GM19023 (cell line): ENCODE measurements around the gene FSCN2.
"Not testable (repeated sequence)": the region's sequence is repeated elsewhere in the genome, so short reads cannot be mapped to it uniquely, and the experiment has no call there.

ENCODE experiments used
- ATAC-seq: cut with Tn5 transposase; IDR thresholded peaks from one replicate; pipeline ENCODE4 v1.9.1; 2021; ENCODE audit warnings: mild to moderate bottlenecking, moderate library complexity; ENCODE audit not compliant: unreplicated experiment

FSCN2 gene

DNA sequence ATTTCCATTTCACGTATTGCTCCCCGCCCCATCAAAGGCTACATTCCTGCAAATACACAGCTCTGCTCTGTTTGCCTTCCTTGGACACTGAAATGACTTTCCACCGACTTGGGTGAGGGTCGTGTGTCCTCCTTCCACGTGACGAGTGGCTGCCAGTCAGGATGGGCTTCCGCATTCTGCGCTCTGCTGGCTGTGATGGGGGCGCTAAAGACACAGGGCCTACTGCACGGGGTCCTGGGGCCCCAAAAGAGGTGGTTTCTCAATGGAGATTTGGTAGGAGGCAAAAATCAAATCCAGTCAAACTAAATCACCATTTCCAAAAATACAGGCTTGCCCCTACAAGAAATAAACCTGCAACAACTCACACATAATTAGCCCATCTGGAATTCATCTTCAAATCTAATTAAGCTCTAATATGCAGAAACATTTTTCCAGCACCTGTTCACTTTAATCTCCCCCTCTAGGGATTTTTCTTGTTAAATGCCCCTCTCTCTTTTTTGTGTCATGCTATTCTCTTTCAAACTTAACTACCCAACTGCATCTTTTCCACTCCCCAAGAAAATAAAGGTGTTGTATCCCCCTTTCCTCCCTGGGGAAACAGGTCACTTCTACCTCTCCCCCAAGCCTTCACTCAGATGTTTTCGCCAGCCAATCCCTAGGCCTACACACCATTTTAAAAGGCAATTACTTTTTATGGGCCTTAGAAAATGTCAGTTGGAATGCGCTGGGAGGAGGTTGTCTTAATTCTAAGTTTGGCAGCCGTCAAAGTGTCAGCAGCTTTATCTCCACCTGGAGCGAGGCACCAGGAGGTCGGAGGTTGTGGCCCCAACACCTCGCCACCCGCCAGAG, 45.8 kb downstream of the FSCN2 start:
- no peak for ATAC-seq

DNA sequence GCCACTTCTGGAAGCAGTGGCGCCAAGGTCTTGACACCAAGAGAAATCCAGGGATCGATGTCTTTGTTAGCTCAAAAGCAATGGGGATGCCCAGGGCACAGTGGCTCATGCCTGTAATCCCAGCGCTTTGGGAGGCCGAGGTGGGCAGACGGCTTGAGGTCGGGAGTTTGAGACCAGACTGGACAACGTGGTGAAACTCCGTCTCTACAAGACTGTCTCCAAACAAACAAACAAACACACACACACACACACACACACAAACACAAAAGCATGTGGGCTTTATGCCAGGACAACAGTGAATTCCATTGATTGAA, 46.4 kb downstream of the FSCN2 start:
- ATAC-seq: no peak

DNA sequence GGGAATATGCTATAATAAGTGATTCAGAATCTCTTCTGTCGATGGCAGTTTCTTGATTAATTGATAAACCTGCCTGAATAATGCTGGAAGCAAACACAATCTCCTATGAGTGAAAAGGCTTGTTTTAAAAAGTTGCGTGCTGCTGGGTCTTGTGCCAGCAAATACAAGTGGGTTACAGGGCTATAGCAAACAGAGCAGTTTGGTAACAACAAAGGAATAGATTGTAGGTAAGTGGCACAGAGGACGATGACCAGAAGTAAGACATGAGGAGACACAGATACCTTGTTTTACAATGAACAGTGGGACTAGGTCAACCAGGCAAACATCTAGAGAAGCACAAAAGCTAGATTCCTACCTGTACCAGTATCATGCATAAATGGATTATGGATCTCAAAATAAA, 47.7 kb downstream of the FSCN2 start:
- ATAC-seq: no peak

DNA sequence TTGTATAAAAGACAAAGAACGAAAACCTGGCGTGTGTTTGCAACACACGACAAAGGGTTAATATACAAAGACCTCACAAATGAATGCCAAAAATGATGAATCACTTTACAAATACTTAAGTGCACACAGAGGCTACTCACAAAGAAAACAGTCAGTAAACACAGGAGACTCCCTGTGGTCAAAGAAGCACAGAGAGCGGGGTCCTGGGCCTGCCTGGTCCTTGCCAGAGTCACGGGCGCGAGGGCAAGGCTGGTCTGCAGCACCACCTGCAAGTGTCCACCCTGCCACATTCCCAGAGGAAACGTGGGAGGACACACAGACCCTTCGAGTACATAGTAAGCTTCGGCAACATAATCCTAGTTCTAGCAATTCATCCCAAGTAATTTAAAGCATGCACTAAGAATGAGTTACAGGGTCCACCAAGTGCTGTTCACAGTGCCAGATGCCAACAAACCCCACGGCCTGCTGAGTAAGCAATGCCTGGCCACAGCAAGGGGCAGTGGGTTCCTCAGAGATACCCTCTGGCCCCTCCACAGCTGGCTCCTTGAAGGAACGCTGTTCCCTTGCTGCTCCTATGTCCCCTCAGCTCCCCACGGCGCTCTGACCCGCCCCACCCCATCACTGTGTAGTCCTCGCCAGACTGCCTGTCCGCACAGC, 48.6 kb downstream of the FSCN2 start:
- no peak for ATAC-seq

DNA sequence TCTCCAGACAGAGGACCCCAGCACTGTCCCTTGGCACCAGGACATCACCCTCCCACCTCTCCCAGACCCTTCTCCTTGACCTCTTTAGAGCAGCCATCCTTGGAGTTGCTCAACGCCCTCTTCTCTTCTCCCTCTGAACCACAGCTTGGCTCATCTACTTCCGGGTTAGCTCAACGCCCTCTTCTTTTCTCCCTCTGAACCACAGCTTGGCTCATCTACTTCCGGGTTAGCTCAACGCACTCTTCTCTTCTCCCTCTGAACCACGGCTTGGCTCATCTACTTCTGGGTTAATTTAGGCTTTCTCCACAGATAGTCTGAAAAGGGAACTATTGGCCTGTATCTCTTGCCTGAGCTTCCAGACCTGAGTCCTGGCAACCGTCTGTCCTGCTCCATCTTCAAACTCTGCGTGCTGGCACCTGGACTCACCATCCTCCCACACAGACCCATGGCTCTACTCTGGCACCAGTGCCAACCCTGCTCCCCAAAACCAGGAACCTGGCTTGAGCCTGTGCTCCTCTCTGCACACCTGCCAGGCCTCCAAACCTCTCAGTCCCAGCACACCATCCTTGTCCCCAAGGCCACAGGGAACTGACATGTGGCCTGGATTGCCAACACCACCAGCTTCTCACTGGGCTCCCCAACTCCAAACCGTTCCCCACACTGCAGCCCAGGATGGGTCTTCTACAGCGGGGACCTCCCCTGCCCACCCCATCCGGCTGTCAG, 49.3 kb downstream of the FSCN2 start:
- ATAC-seq: no peak

DNA sequence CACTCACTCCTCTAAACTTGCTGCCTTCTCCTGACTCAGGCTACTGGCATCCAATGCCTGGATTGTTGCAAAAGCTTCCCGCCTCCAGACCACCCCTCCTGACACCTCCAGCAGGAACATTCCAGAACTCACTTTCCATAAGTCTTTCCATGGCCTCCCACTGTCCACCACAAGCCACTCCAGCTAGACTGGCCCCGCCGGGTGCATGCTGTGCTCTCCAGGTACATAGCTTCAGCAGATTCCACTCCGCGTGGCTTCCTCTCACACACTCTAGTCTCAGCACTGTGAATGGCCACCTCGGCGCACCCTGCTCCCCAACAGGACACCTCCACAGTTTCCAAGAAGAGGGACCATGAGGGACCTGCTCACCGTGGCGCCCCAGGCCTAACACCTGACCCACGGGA, 49.9 kb downstream of the FSCN2 start:
- ATAC-seq: no peak

DNA sequence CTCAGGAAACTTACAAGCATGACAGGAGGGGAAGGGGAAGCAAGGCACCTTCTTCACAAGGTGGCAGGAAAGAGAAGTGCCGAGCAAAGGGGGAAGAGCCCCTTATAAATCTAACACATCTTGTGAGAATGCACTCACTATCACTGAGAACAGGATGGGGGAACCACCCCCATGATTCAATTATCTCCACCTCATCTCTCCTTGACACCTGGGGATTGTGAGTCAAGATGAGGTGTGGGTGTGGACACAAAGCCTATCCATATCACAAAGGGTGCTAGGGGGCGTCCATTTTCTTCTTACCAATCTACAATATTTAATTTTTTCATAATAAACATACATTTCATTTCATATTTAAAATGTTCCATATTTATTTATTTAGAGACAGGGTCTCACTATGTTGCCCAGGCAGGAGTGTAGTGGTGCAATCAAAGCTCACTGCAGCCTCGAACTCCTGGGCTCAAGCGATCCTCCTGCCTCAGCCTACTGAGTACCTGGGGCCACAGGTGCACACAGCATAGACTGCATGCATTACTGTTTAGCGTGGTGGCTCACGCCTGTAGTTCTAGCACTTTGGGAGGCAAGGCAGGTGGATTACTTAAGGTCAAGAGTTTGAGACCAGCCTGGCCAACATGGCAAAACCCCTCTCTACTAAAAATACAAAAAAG, 50.5 kb downstream of the FSCN2 start:
- no peak for ATAC-seq

DNA sequence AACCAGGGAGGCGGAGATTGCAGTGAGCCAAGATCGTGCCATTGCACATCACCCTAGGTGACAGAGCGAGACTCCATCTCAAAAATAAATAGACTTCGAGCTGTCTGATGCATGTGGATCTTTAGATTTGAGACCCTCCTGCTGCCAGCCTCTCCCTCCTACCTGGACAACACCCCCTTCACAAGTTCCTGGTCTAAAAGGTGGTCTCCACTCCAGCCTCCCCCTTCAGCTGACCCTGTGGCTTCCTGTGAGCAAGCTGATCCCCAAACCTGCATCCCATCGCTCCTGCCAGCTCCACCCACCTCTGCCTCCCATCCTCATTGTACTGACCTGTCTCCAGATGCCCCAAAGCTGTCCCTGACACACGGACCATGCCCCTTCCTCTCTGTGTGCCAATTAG, 51.1 kb downstream of the FSCN2 start:
- ATAC-seq: no peak

DNA sequence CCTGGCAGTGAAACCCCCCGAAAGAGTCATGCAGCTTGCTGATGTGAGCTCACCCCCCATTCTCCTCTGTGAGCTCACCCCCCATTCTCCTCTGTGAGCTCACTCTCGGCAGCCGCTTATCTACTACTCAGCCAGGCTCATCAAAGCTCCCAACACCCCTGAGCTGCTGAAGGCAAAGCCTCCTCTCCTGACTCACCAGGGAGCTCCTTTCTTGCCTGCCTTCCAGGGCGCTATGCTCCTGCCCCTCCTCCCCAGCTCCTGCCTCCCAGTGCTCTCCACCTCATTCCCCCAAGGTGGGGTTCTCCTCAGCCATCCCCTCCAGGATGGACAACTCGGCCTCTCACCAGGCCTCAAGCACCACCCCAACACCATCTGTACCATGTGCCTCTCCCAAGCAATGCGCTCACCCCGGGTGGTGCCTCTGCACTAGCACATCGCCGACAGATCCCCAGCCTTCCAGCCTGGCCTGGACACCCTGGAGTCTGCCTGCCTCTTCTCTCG, 51.7 kb downstream of the FSCN2 start:
- ATAC-seq: no peak

DNA sequence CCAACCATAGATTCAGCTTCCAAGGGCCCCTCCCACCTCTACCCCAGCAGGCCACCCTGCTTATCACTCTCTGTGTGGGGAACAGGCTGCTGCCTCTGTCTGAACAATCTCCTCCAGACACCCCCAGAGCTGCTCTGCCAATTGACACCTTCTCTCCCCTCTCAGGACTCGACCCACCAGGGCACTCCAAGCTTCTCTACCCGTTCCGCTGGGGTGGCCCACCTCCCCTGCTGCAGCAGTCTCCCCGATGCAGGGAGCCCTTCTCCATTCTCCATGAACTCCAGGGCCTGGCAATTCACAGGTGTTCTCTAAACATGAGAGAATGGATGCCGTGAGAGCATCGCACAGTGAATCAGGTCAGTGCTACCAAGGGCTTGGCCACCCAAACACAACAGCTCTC, 52.3 kb downstream of the FSCN2 start:
- no peak for ATAC-seq

DNA sequence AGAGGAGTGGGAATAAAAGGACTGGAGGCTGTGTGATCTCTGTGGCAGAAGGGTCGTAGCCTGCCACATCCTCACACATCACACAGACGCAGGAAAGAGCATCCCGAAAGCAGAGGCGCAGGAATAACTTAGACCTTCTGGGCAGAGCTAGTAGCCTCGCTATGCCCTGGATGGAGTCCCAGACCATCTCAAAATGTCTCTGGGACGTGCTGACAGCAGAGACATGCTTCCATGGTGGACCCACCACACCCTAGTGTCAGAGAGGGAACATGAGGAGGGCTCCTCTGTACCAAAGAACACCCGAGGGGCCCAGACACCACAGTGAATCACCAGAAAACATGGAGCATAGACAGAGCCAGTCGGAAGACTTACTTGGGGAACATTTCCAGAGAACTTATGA, 53.6 kb downstream of the FSCN2 start:
- no peak for ATAC-seq

DNA sequence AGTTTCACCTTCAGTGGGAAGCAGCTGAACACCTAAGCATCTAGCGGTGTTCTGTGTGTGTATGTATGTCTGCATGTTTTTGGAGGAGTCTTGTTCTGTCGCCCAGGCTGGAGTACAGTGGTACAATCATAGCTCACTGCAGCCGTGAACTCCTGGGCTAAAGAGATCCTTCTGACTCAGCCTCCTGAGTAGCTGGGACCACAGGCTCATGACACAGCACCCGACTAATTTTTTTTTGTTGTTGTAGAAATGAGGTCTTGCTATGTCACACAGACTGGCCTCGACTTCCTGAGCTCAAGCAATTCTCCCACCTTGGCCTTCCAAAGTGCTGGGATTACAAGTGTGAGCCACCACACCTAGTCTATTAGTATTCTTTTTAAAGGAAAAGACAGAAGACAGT, 54.2 kb downstream of the FSCN2 start:
- no peak for ATAC-seq

DNA sequence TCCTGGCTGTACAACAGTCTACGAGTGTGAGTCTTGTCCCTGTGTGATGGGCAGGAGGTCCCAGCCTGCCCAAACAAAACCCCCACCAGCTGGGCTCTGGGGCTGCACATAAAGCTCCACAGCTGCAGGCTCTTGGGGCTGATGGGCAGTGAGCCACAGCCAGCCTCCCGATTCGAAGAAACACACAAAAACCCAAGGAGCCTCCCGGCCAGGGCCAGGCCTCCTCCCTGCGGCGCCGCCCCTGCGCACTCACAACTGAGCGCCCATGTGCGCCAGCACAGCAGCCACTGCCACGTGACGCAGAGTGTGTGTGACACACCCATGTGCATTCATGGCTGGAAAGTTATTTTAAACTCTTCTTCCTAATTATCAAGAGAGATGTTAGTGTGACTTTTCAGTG, 54.6 kb downstream of the FSCN2 start:
- ATAC-seq: no peak

DNA sequence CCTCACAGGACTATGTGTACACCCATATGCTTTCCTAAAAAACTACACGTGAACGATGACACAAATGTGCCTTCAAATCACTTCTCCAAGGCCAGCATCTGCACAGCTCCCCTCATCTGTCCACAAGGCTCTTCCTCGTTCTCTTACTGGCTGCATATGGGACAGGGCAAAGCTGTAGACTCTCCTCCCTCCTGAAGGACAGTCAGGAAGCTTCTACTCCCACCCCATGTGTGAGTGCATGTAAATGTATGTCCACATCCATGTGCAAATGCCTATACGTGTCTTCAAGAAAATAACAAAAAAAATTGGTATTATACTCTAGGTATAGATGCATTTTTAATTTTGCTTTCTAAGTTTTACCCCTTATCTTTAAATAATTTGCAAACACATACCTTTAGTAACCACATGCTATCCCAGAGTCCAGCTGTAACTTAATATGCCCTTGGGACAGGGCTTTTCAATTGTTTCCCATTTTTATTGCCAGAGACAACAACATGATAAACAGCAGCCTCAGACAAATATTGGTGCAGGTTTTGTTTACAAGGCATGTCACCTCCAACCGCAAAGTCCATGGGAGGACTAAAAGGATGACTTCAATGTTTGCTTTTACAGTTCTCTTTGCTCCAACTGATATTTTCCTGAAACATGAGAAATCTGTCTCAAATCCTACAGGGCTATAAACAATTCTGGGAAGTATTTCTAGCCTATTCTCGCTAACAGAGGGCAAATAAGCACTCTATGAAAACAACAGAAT, 55.6 kb downstream of the FSCN2 start:
- no peak for ATAC-seq

DNA sequence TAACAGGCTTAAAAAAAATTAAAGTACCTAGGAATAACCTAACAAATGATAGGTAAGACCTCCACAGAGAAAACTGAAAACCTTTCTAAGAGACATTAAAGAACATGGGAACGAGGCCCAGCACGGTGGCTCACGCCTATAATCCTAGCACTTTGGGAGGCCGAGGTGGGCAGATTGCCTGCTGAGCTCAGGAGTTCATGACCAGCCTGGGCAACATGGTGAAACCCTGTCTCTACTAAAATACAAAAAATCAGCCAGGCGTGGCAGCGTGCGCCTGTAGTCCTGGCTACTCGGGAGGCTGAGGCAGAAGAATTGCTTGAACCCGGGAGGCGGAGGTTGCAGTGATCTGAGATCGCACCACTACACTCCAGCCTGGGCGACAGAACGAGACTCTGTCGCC, 56.6 kb downstream of the FSCN2 start:
- not testable (repeated sequence) for ATAC-seq

DNA sequence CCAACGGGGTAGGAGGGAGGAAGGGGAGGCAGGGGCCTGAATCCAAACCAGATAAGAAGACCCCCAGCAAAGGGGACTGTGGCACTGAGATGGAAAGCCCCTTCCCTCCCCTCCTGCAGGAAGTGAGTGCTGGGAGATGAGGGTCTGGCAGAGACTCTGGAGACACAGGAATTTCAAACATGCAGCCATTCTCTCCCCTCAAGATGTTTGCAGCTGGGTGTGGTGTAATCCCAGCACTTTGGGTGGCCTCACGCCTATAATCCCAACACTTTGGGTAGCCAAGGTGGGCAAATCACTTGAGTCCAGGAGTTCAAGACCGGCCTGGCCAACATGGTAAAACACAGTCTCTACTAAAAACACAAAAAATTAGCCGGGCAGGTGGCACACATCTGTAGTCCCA, 57.9 kb downstream of the FSCN2 start:
- ATAC-seq: no peak
